HG03439 (cell line): ENCODE measurements around the gene TICAM2.

Source experiments
- ATAC-seq: cut with Tn5 transposase; IDR thresholded peaks from one replicate; pipeline ENCODE4 v1.9.1; 2021; ENCODE audit warnings: mild to moderate bottlenecking, moderate library complexity; ENCODE audit not compliant: unreplicated experiment

Gene TICAM2

DNA sequence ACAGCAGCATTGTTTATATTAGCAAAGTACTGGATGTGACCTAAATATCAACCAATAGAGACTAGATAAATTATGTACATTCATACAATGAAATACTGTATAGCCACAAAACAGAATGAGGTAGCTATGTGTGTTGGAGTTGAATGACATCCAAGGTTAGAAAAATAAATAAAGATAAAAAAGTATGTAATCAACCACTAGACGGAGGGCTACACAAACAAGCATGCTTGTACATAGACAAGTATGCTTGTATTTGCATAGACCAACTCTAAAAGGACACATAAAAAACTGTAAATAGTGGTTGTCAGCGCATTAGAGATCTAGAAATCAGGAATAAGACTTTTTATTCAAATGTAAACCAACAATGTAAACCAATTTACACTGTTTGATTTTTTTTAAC lies 60.7 kb downstream of the TICAM2 start:
- ATAC-seq = no peak

DNA sequence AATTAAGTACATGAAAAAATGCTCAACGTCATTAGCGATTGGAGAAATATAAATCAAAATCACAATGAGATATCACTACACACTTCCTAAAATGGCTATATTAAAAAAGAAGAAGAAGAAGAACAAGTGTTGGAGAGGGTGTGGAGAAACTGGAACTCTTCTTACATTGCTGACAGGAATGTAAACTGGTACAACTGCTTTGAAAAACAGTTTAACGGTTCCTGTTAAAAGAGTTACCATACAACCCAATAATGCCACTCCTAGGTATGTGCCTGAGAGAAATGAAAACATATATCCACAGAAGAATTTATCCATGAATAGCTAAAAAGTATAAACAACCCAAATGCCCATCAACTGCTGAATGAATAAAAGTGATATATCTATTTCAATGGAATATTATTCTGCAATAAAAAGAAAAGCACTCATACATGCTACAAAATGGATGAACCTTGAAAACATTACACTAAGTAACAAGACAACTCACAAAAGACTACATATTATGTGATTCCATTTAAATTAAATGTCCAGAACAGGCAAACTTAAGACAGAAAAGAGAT lies 66.7 kb downstream of the TICAM2 start:
- ATAC-seq = no peak

DNA sequence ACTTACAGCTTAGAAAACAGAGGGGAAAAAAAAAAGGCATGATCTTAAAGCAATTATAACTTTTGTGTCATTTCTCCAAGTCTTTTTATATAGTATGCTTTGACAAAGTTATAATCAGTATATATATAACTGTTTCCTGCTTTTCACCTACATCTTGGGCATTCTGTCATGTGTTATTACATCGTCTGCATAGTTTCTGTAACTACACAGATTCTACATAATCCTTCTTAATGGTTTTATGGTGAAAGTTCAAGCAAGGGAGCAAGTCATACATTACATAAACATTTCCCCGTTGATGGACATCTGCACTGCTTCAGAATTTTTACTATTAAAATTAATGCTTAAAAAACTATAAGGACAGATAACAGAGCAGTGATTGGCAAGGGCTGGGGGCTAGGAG lies 69.8 kb downstream of the TICAM2 start:
- ATAC-seq = no peak

DNA sequence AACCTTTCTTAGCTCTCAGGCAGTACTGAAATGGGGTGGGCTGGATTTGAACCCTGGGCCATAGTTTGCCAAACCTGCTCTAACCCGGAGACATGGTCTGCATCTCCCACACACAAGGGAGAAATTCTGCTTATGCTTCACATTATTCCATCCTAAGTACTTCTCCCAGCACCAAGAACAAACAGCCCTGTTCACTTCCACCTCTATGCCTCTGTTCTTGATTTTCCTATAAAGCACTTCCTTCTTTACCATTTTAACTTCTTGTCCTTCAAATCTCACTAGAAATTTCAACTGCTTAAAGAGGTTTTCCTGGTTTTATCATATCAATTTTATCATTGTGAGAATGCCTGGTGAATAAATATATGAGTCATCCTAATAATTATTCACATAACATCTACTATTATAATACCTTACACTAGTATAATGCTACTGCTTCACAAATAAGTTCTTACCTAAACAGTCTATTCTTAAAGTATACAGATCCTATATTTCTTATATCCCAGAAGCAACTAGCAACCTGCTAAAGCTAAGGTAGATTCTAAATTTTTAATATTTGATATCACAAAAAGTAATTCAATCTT lies 70.4 kb downstream of the TICAM2 start:
- ATAC-seq = no peak

DNA sequence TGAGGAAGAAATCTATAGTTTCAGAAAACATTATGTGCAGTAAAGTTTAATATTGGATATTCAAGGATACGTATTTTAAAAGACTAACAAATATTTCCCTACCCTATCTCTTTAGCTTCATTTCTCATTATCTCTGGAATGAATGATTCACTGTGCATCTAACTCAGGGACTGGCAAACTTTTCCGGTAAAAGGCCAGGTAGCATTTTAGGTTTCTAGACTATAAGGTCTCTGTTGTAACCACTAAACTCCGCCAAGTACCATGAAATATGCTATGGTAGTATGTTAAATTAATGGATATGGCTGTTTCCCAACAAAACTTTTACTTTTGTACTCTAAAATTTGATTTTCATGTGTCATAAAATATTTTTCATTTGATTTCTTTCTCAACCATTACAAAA lies 70.9 kb downstream of the TICAM2 start:
- no peak for ATAC-seq

DNA sequence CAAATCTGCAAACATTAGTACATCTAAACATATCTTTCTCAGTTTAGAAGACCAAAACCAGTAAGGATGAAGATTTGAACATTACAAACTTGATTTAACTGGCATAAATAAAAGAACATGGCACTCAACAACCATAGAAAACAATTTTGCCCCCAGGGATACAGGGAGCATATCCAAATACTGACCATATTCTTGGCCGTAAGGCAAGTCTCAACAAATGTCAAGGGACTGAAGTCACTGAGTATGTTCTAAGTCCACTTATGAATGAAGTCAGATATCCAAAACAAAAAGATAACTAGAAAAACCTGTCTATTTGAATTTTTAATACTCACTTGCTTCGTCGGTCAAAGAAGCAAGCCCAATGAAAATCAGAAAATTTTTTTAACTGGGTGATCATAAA lies 71.9 kb downstream of the TICAM2 start:
- no peak for ATAC-seq
